OCI-LY3 (cell line): Measurements from ENCODE around the gene NEK10.

Source experiments
- CTCF ChIP-seq: fragments of 200-600, 300-600 bp; sonication (generic); IDR thresholded peaks from 2 replicates; pipeline ENCODE4 v1.5.1; 2014; ENCODE audit warnings: antibody characterized with exemption, low read length, low read depth
- EZH2phosphoT487 ChIP-seq: fragments of 200-600 bp; shearing (Covaris generic); IDR thresholded peaks from 2 replicates; pipeline ENCODE4 v1.6.1; 2018; ENCODE audit warnings: antibody characterized with exemption, mixed run types, low read depth

GRCh38 chr3:27089068-27089467 lies 280.1 kb downstream of the NEK10 start:
- TF ChIP-seq CTCF (no peak), EZH2phosphoT487 (no peak)
